ENCODE results near the gene PPT1.

DNA sequence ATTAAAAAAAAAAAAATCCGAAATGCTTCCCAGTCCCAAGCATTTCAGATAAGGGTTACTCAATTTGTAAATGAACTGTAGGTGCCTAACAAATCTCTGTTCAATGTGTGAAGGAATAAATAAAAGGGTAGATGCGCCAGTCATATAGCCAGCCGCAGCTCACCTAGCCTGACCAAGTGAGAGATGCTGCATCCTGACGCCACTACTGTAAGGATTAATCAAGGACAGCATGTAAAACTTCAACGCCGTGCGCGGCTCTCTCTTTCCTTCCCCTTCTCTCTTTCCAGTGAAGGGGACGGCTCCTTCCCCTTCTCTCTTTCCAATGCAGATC lies 441 bp downstream of the PPT1 start:
- TF ChIP-seq POLR2AphosphoS5 (IDR thresholded peaks at IDR 0.05; ENCODE audit: low read depth, low read length) (no peak), TAF1 (IDR thresholded peaks at IDR 0.05; ENCODE audit: borderline replicate concordance, insufficient read depth, low read length) (no peak), REST (IDR thresholded peaks at IDR 0.05; ENCODE audit: insufficient read depth in 1 of 2, low read depth in 2 of 2, low read length in 2 of 2) (no peak)

All from PFSK-1 (cell line).